Skeletal muscle tissue (tissue), 4 donors: Measurements from ENCODE around the gene MINPP1. TPM values are rescaled to one million over a fixed set of nuclear protein-coding genes. Genes with fewer than 3 reads are reported as not detected.

Source experiments
- H3K27ac ChIP-seq: one replicate; pipeline ENCODE4 v1.7.0; 2013; ENCODE audit warnings: mild to moderate bottlenecking, low read depth, low read length, inconsistent platforms
- H3K27me3 ChIP-seq, 3 donors: one replicate each; pipeline ENCODE4 v1.7.0; 2013; ENCODE audit warnings: low read length in 3 of 3; ENCODE audit not compliant: control insufficient read depth in 3 of 3, insufficient read depth in 3 of 3
- H3K36me3 ChIP-seq, 3 donors: one replicate each; pipeline ENCODE4 v1.7.0; 2013; ENCODE audit warnings: low read length in 3 of 3; ENCODE audit not compliant: control insufficient read depth in 3 of 3, insufficient read depth in 3 of 3
- H3K4me1 ChIP-seq, 3 donors: one replicate each; pipeline ENCODE4 v1.7.0; 2013; ENCODE audit warnings: low read length in 3 of 3, mild to moderate bottlenecking in 3 of 3; ENCODE audit not compliant: control insufficient read depth in 3 of 3, insufficient read depth in 3 of 3
- H3K4me3 ChIP-seq, 3 donors: one replicate each; pipeline ENCODE4 v1.7.0; 2013; ENCODE audit warnings: low read length in 3 of 3
- H3K9ac ChIP-seq, 3 donors: one replicate each; pipeline ENCODE4 v1.7.0; 2013; ENCODE audit warnings: low read length in 3 of 3, mild to moderate bottlenecking in 3 of 3, moderate library complexity in 2 of 3, low read depth in 1 of 3
- H3K9me3 ChIP-seq, 3 donors: one replicate each; pipeline ENCODE4 v1.7.0; 2013; ENCODE audit warnings: low read length in 3 of 3; ENCODE audit not compliant: control insufficient read depth in 3 of 3
- total RNA-seq: library from RNA; depleted of rRNA; stranded (reverse); fragments of >200 nt; gene quantifications from one replicate; pipeline ENCODE4 v1.2.3, GENCODE V29; 2014
- donor health status: Osteomylitis.

MINPP1 gene
- total RNA-seq, 1 donor from 2014 or later, result 14.1 TPM

DNA sequence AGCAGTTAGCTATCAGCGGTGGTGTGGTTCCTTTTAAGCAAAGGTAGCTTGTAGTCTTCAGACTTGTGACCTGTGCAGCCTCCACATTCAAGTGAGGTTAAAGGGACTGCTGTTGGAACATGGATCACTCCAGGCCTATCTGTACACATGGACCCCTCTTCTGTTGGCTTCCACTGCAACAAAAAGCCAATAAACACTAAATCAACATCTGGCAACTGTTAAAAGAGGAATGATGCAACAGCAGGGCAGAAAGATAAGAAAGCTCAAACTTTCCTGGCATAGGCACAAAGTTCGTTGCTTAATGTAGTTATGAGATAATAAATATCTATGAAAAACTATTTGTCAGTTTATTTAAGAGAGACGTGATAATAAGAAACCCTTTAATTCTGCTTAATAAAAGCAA is 4.0 kb upstream of the MINPP1 start:
- H3K4me1 ChIP-seq, result peaks cover 5 to 16% (median 6%) of the 10 kb centered on the region in 3 donors
- no peaks in the 10 kb centered on the region for H3K9me3 ChIP-seq
- no peak overlapping the region for H3K27ac ChIP-seq
- H3K27me3 ChIP-seq, result peaks cover 0 to 3% (median 3%) of the 10 kb centered on the region in 3 donors
- no peak overlapping the region for H3K4me3 ChIP-seq
- no peaks in the 10 kb centered on the region for H3K36me3 ChIP-seq
- H3K9ac ChIP-seq, result no peak overlapping the region

DNA sequence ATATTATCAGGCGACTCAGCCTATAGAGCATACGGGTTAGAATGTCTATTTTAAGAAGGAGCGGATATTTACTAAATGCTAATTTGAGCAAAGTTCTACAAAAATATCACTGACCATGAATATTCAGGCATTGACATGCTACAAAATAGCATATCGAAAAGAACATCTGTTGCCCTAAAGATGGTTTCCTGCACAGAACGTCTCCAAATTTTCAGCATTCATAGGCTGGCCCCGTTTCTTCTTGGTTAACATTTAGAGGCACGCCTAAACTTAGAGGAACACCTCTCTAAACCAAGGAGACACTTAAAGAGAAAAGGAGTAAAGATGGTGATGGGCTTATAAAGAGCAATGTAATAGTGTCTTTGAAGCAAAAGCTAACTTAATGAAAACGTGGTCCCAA is 1.3 kb upstream of the MINPP1 start:
- H3K4me1 ChIP-seq, result peaks cover 14 to 29% (median 15%) of the 10 kb centered on the region in 3 donors
- no peaks in the 10 kb centered on the region for H3K27me3 ChIP-seq
- no peak overlapping the region for H3K4me3 ChIP-seq
- no peaks in the 10 kb centered on the region for H3K9me3 ChIP-seq
- H3K27ac ChIP-seq, result no peak overlapping the region
- H3K9ac ChIP-seq, result no peak overlapping the region
- H3K36me3 ChIP-seq, result no peaks in the 10 kb centered on the region

DNA sequence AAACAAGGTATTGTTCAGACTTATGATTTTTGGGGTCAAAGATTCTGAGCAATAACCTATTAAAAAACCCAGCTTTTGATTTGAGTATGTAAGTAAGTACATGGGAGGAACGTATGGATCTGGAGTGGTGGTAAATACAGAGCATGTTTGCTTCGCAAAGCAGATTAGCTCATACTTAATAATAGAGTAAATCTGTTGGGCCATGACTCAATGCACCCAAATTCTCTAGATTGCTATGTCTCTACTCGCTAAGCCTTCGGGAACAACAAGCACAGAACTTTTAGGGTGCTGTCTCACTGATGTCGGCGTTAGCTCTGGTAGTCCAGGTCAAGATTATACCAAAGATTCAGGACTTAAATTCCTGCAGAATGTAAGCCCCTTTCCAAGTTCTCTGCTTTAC is 807 bp upstream of the MINPP1 start:
- Histone ChIP-seq H3K27ac (peak overlapping the region; percentile 61), H3K36me3 (no peaks in the 10 kb centered on the region), H3K27me3 (no peaks in the 10 kb centered on the region), H3K4me3 (peak overlapping the region; percentile 81 to 95 (median 93)), H3K9ac (peak overlapping the region in 2 of 3 donors; percentile 85 to 88), H3K4me1 (peaks cover 14 to 29% (median 15%) of the 10 kb centered on the region in 3 donors), H3K9me3 (no peaks in the 10 kb centered on the region)

DNA sequence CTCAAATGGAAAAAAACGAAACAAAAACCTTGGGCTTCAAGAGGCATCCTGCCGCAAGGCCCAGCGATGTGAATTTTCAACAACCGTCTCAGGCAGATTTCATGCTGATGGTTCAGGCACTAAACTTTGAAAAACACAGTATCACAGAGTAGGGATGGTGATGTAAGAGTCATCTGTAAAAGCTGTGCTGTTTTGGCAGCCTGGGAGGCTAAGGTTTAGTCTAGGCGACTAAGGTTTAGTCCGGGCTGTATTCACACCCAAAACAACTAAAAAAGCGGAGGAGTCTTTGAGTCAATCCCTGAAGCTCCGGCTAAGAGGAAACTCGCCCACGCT is 420 bp upstream of the MINPP1 start:
- H3K27me3 ChIP-seq, result no peaks in the 10 kb centered on the region
- peak overlapping the region; percentile 61 for H3K27ac ChIP-seq
- H3K4me3 ChIP-seq, result peak overlapping the region; percentile 81 to 95 (median 93)
- H3K4me1 ChIP-seq, result peaks cover 14 to 29% (median 15%) of the 10 kb centered on the region in 3 donors
- no peaks in the 10 kb centered on the region for H3K9me3 ChIP-seq
- H3K9ac ChIP-seq, result peak overlapping the region; percentile 79 to 88 (median 85)
- peaks cover 0 to 2% (median 0%) of the 10 kb centered on the region in 3 donors for H3K36me3 ChIP-seq

DNA sequence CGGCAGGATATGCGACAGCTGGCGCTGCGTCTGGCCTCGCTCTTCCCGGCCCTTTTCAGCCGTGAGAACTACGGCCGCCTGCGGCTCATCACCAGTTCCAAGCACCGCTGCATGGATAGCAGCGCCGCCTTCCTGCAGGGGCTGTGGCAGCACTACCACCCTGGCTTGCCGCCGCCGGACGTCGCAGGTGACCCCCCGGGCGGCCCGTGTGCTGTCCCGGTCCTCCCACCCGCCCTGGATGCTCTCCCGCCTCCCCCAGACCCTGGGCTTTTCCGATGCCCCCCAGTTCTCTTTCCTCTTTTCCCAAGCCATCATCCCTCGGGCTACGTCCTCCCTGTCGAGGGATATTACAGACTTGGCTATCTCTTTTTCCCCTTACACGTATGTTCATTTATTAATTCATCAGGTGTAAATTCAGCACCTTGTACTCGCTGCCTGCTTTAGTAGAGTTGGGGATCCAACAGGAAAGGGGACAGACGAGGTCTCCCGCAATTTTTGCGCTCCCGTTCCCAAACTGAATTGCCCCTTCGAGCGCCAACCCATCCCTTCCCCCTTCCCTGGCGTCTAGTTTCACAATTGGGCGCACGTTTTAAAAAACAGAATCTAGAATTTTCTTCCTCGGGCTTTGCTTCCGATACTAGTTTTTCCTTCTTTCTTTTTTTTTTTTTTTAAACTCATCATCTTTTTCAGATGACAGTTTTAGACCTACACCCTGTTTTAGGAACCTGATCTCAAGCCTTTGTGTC is 846 bp downstream of the MINPP1 start:
- Histone ChIP-seq H3K36me3 (peaks cover 0 to 6% (median 0%) of the 10 kb centered on the region in 3 donors), H3K27ac (peak overlapping the region; percentile 61), H3K4me1 (peaks cover 14 to 29% (median 15%) of the 10 kb centered on the region in 3 donors), H3K4me3 (peak overlapping the region; percentile 81 to 95 (median 93)), H3K9me3 (no peaks in the 10 kb centered on the region), H3K27me3 (no peaks in the 10 kb centered on the region), H3K9ac (peak overlapping the region; percentile 79 to 88 (median 85))

DNA sequence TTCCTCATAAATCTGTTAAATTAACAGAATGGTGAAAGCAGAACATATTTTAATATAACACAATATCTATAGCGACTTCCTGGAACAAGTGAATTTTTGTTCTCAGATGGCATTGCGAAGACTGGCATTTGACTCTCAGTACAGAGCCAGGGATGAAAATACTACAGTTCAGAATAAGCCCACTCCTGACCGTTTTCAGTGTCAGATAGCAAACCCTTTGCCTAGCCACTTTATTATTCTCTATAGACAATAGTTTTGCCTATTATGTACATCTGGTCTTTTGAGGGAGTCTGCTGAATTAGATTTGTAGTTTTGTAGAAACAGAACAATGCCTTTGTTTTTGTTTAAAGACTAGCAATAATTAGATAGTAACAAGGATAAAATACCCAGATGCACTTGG is 2.3 kb downstream of the MINPP1 start:
- Histone ChIP-seq H3K27me3 (no peaks in the 10 kb centered on the region), H3K9ac (no peak overlapping the region)

DNA sequence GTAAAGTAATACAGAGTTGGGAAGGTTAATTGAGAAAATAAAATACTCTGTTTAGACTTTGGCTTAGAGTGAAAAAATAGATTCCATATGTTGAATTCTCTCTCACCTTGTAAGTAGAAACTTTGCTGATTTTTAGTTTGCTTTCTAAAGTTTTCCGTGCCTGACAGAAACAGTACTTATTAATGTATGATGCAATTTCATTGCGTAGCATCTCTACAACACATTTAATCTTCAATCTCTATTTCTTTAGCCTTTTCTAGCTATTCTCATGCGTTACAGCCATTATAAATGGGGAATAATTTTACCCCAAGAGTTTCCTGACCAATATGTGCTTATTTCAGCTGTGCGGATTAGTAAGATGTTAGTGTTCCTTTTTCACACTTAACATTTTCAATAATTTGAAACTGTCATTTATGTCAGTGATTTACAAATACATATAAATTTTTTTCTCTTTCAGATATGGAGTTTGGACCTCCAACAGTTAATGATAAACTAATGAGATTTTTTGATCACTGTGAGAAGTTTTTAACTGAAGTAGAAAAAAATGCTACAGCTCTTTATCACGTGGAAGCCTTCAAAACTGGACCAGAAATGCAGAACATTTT is 3.3 kb downstream of the MINPP1 start:
- Histone ChIP-seq H3K36me3 (peaks cover 0 to 17% (median 0%) of the 10 kb centered on the region in 3 donors), H3K4me3 (no peak overlapping the region), H3K27ac (no peak overlapping the region), H3K9ac (no peak overlapping the region), H3K9me3 (no peaks in the 10 kb centered on the region), H3K27me3 (no peaks in the 10 kb centered on the region), H3K4me1 (peaks cover 14 to 29% (median 15%) of the 10 kb centered on the region in 3 donors)

More for the DNA sequence above, 2.3 kb downstream of the MINPP1 start:
- peaks cover 14 to 29% (median 15%) of the 10 kb centered on the region in 3 donors for H3K4me1 ChIP-seq
- H3K36me3 ChIP-seq, result peaks cover 0 to 14% (median 0%) of the 10 kb centered on the region in 3 donors
- H3K9me3 ChIP-seq, result no peaks in the 10 kb centered on the region
- no peak overlapping the region for H3K4me3 ChIP-seq
- no peak overlapping the region for H3K27ac ChIP-seq

- H3K4me1 ChIP-seq, result peaks cover 14 to 28% (median 15%) of the 10 kb centered on the region in 3 donors
- no peak overlapping the region for H3K4me3 ChIP-seq
- H3K36me3 ChIP-seq, result peaks cover 2 to 23% (median 5%) of the 10 kb centered on the region in 3 donors
- H3K9ac ChIP-seq, result no peak overlapping the region
- no peaks in the 10 kb centered on the region for H3K9me3 ChIP-seq
- no peak overlapping the region for H3K27ac ChIP-seq
- H3K27me3 ChIP-seq, result no peaks in the 10 kb centered on the region
These were observed 4.1 kb downstream of the MINPP1 start for GRCh38 chr10:87508837-87509236.

GRCh38 chr10:87510025-87510424 is 5.3 kb downstream of the MINPP1 start:
- Histone ChIP-seq H3K9ac (no peak overlapping the region), H3K27me3 (no peaks in the 10 kb centered on the region), H3K4me3 (no peak overlapping the region), H3K36me3 (peaks cover 11 to 31% (median 14%) of the 10 kb centered on the region in 3 donors), H3K4me1 (peaks cover 9 to 18% (median 10%) of the 10 kb centered on the region in 3 donors), H3K27ac (no peak overlapping the region), H3K9me3 (no peaks in the 10 kb centered on the region)

GRCh38 chr10:87511526-87511925 is 6.8 kb downstream of the MINPP1 start:
- H3K36me3 ChIP-seq, result peaks cover 13 to 34% (median 14%) of the 10 kb centered on the region in 3 donors

More at GRCh38 chr10:87511526-87511925, 6.8 kb downstream of the MINPP1 start:
- no peak overlapping the region for H3K9ac ChIP-seq
- H3K27ac ChIP-seq, result no peak overlapping the region
- peaks cover under 1 to 4% (median 4%) of the 10 kb centered on the region in 3 donors for H3K4me1 ChIP-seq
- H3K4me3 ChIP-seq, result no peak overlapping the region
- H3K9me3 ChIP-seq, result no peaks in the 10 kb centered on the region
- no peaks in the 10 kb centered on the region for H3K27me3 ChIP-seq
